HG03103 (cell line): ENCODE results near the gene DPH2.

Source experiments
- ATAC-seq: cut with Tn5 transposase; IDR thresholded peaks from one replicate; pipeline ENCODE4 v1.9.1; 2021; ENCODE audit warnings: low read depth; ENCODE audit not compliant: unreplicated experiment

Gene DPH2

GRCh38 chr1:43981135-43981491, 11.3 kb downstream of the DPH2 start:
- ATAC-seq = no peak

GRCh38 chr1:43981636-43982035, 11.8 kb downstream of the DPH2 start:
- no peak for ATAC-seq

- ATAC-seq = no peak
Measured at GRCh38 chr1:43982241-43982640, 12.4 kb downstream of the DPH2 start.

- ATAC-seq = no peak
Measured at GRCh38 chr1:43982808-43983207, 13.0 kb downstream of the DPH2 start.

- ATAC-seq = no peak
Measured at GRCh38 chr1:43983253-43983899, 13.6 kb downstream of the DPH2 start.

GRCh38 chr1:43984855-43985254, 15.0 kb downstream of the DPH2 start:
- ATAC-seq = no peak

- ATAC-seq = no peak
Measured at GRCh38 chr1:43985984-43986595, 16.3 kb downstream of the DPH2 start.

- ATAC-seq = no peak
Measured at GRCh38 chr1:43986712-43987111, 16.9 kb downstream of the DPH2 start.

GRCh38 chr1:43987159-43987902, 17.5 kb downstream of the DPH2 start:
- no peak for ATAC-seq

- ATAC-seq = no peak
Measured at GRCh38 chr1:43990271-43991199, 20.7 kb downstream of the DPH2 start.

GRCh38 chr1:43991200-43991475, 21.3 kb downstream of the DPH2 start:
- ATAC-seq = no peak

GRCh38 chr1:43991476-43992231, 21.8 kb downstream of the DPH2 start, which contains the start of gene CCDC24:
Gene CCDC24, plus strand, starts transcription at chr1:43991599. Its CDS starts 280 bp downstream, at chr1:43991879.
- peak; percentile 66 for ATAC-seq

- ATAC-seq = no peak
Measured at GRCh38 chr1:43992232-43992995, 22.6 kb downstream of the DPH2 start.

- ATAC-seq = no peak
Measured at GRCh38 chr1:43993206-43993914, 23.6 kb downstream of the DPH2 start.

GRCh38 chr1:43994071-43994470, 24.3 kb downstream of the DPH2 start:
- ATAC-seq = no peak

- no peak for ATAC-seq
Measured at GRCh38 chr1:43994794-43995790, 25.3 kb downstream of the DPH2 start.

GRCh38 chr1:43995984-43996732, 26.3 kb downstream of the DPH2 start:
- ATAC-seq = no peak
